H1 (cell line): ENCODE data around the gene GJB1. TPM values are rescaled to one million over a fixed set of nuclear protein-coding genes. Genes with fewer than 3 reads are reported as not detected.

Source experiments
- CTCF ChIA-PET: fragments of 300-600 bp; sonication (Branson Sonifier 250); formaldehyde crosslinking; loops from one replicate; lab custom pipeline; 2021; ENCODE audit not compliant: partially characterized antibody; lab: Charles Lee
- POLR2A ChIA-PET: fragments of 300-600 bp; sonication (Branson Sonifier 250); formaldehyde crosslinking; loops from one replicate; lab custom pipeline; 2021; ENCODE audit warnings: inconsistent platforms; ENCODE audit not compliant: partially characterized antibody; lab: Charles Lee
- DNase-seq, 2 experiments: peaks; one replicate each; pipeline versions ENCODE4 v3.0.0 to v3.0.0-alpha.2; 2010 to 2022; ENCODE audit warnings: low spot score in 2 of 2, low read depth in 1 of 2, mixed read lengths in 1 of 2
- FAIRE-seq: peaks from 2 replicates; lab custom pipeline; 2011; peaks lifted over from hg19 to GRCh38; lab: Jason Lieb, UNC
- H2AFZ ChIP-seq: 2 replicates; pipeline ENCODE4 v1.8.1; 2012; ENCODE audit warnings: low read length, inconsistent platforms
- H2AK5ac ChIP-seq: 2 replicates; pipeline ENCODE4 v1.6.1; 2013; ENCODE audit warnings: low read depth, low read length
- H2BK120ac ChIP-seq: replicated peaks from 2 replicates; pipeline ENCODE3; 2013; ENCODE audit warnings: low read depth, low read length, inconsistent platforms
- H2BK12ac ChIP-seq: 2 replicates; pipeline ENCODE4 v1.6.1; 2013; ENCODE audit warnings: low read depth, low read length
- H2BK15ac ChIP-seq: 2 replicates; pipeline ENCODE4 v1.6.1; 2013; ENCODE audit warnings: low read length
- H2BK20ac ChIP-seq: 2 replicates; pipeline ENCODE4 v1.6.1; 2013; ENCODE audit warnings: low read length
- H2BK5ac ChIP-seq: 2 replicates; pipeline ENCODE4 v1.6.1; 2013; ENCODE audit warnings: low read depth, low read length
- H3K14ac ChIP-seq: 2 replicates; pipeline ENCODE4 v1.6.1; 2013; ENCODE audit warnings: inconsistent platforms; ENCODE audit not compliant: insufficient read length
- H3K18ac ChIP-seq: 2 replicates; pipeline ENCODE4 v1.6.1; 2013; ENCODE audit warnings: low read length; ENCODE audit errors: extremely low read depth
- H3K23ac ChIP-seq: 2 replicates; pipeline ENCODE4 v1.6.1; 2013; ENCODE audit warnings: inconsistent platforms; ENCODE audit not compliant: insufficient read length
- H3K23me2 ChIP-seq: 2 replicates; pipeline ENCODE4 v1.6.1; 2013; ENCODE audit warnings: low read depth, low read length
- H3K27ac ChIP-seq: 2 replicates; pipeline ENCODE4 v1.6.1; 2011; ENCODE audit warnings: low read depth, low read length, inconsistent platforms
- H3K27me3 ChIP-seq, 4 experiments: replicated peaks in 1 of 4; 1 replicate in 1 of 4; 2 replicates in 3 of 4; pipeline versions ENCODE4 v1.6.1 to v1.8.1; 2011 to 2013; ENCODE audit warnings: low read length in 3 of 4, mild to moderate bottlenecking in 3 of 4, inconsistent platforms in 2 of 4, mixed read lengths in 2 of 4, moderate library complexity in 1 of 4; ENCODE audit not compliant: control insufficient read depth in 3 of 4, insufficient read depth in 3 of 4; ENCODE audit errors: extremely low read depth in 1 of 4
- H3K36me3 ChIP-seq, 4 experiments: 2 replicates each; pipeline versions ENCODE4 v1.6.1 to v1.8.1; 2011 to 2013; ENCODE audit warnings: mild to moderate bottlenecking in 4 of 4, low read length in 3 of 4, moderate library complexity in 2 of 4, control low read depth in 1 of 4, inconsistent platforms in 1 of 4; ENCODE audit not compliant: insufficient read depth in 4 of 4, control insufficient read depth in 2 of 4
- H3K4ac ChIP-seq: replicated peaks from 2 replicates; pipeline ENCODE3; 2013; ENCODE audit warnings: low read length, low read depth, mixed read lengths, inconsistent platforms; ENCODE audit not compliant: insufficient read length
- H3K4me1 ChIP-seq, 4 experiments: replicated peaks in 1 of 4; 1 replicate in 1 of 4; 2 replicates in 3 of 4; pipeline versions ENCODE4 v1.6.1 to v1.8.1; 2011 to 2013; ENCODE audit warnings: low read length in 3 of 4, inconsistent platforms in 2 of 4, mixed read lengths in 1 of 4; ENCODE audit not compliant: insufficient read depth in 4 of 4, control insufficient read depth in 3 of 4
- H3K4me2 ChIP-seq, 2 experiments: 2 replicates each; pipeline versions ENCODE4 v1.6.1 to v1.8.1; 2011 to 2013; ENCODE audit warnings: low read depth in 2 of 2, low read length in 2 of 2, control low read depth in 1 of 2, inconsistent platforms in 1 of 2, mild to moderate bottlenecking in 1 of 2; ENCODE audit not compliant: insufficient read depth in 1 of 2
- H3K4me3 ChIP-seq, 4 experiments: fragments of 200-600, 300-600 bp in 1 of 4; sonication (generic), shearing (Covaris generic), sonication (Bioruptor Twin) in 1 of 4; 2 replicates each; pipeline versions ENCODE4 v1.5.1 to v1.8.1; 2011 to 2016; ENCODE audit warnings: low read length in 4 of 4, low read depth in 3 of 4, control low read depth in 2 of 4, inconsistent platforms in 2 of 4, mild to moderate bottlenecking in 2 of 4, mixed read lengths in 1 of 4, moderate library complexity in 1 of 4; ENCODE audit not compliant: insufficient read depth in 2 of 4; ENCODE audit errors: extremely low read depth in 1 of 4
- H3K56ac ChIP-seq: replicated peaks from 2 replicates; pipeline ENCODE3; 2013; ENCODE audit warnings: low read depth, mild to moderate bottlenecking, mixed read lengths, low read length, inconsistent platforms; ENCODE audit not compliant: insufficient read length
- H3K79me1 ChIP-seq: 2 replicates; pipeline ENCODE4 v1.6.1; 2013; ENCODE audit warnings: low read depth, low read length, control low read depth
- H3K79me2 ChIP-seq, 2 experiments: 2 replicates each; pipeline versions ENCODE4 v1.6.1 to v1.8.1; 2012 to 2013; ENCODE audit warnings: low read length in 2 of 2, mild to moderate bottlenecking in 2 of 2, inconsistent platforms in 1 of 2; ENCODE audit not compliant: insufficient read depth in 2 of 2, control insufficient read depth in 1 of 2
- H3K9ac ChIP-seq, 4 experiments: replicated peaks in 1 of 4; 1 replicate in 1 of 4; 2 replicates in 3 of 4; pipeline versions ENCODE4 v1.6.1 to v1.8.1; 2011 to 2013; ENCODE audit warnings: low read depth in 3 of 4, low read length in 3 of 4, control low read depth in 2 of 4, mild to moderate bottlenecking in 2 of 4, moderate library complexity in 2 of 4, inconsistent platforms in 1 of 4; ENCODE audit errors: extremely low read depth in 1 of 4
- H3K9me3 ChIP-seq, 2 experiments: 2 replicates each; pipeline versions ENCODE4 v1.6.1 to v1.8.1; 2012 to 2013; ENCODE audit warnings: mild to moderate bottlenecking in 2 of 2, moderate library complexity in 2 of 2, control low read depth in 1 of 2, inconsistent platforms in 1 of 2, low read depth in 1 of 2, low read length in 1 of 2, mixed read lengths in 1 of 2; ENCODE audit not compliant: insufficient read depth in 2 of 2
- H4K20me1 ChIP-seq, 2 experiments: replicated peaks in 1 of 2; 2 replicates each; pipeline versions ENCODE3 to v1.8.1; 2011 to 2013; ENCODE audit warnings: inconsistent platforms in 2 of 2, low read length in 2 of 2, mild to moderate bottlenecking in 1 of 2; ENCODE audit not compliant: insufficient read depth in 2 of 2, control insufficient read depth in 1 of 2
- H4K5ac ChIP-seq: 2 replicates; pipeline ENCODE4 v1.6.1; 2013; ENCODE audit warnings: low read length, low read depth, mixed read lengths, inconsistent platforms; ENCODE audit not compliant: insufficient read length
- H4K8ac ChIP-seq: 2 replicates; pipeline ENCODE4 v1.8.0; 2013; ENCODE audit warnings: mild to moderate bottlenecking, moderate library complexity, low read length, inconsistent platforms; ENCODE audit not compliant: insufficient read depth; ENCODE audit errors: extremely low read depth
- H4K91ac ChIP-seq: replicated peaks from 2 replicates; pipeline ENCODE3; 2013; ENCODE audit warnings: low read length, mixed read lengths, inconsistent platforms; ENCODE audit not compliant: insufficient read length
- ASH2L ChIP-seq: fragments of 200-600, 300-600 bp; sonication (generic); IDR thresholded peaks from one replicate; pipeline ENCODE4 v1.7.1; 2017; ENCODE audit warnings: low read length
- EGR1 ChIP-seq: IDR thresholded peaks from 2 replicates; pipeline ENCODE4 v1.6.1; 2011; ENCODE audit warnings: low read depth, low read length, borderline replicate concordance
- JUN ChIP-seq: IDR thresholded peaks from 2 replicates; pipeline ENCODE4 v1.6.1; 2011; ENCODE audit warnings: low read depth, mild to moderate bottlenecking, improper control_type of control experiment, low read length
- MAFK ChIP-seq: IDR thresholded peaks from 2 replicates; pipeline ENCODE4 v1.6.1; 2012; ENCODE audit warnings: low read depth, mild to moderate bottlenecking, improper control_type of control experiment, low read length
- POLR2AphosphoS5 ChIP-seq: IDR thresholded peaks from 2 replicates; pipeline ENCODE4 v1.6.1; 2011; ENCODE audit warnings: low read depth, low read length
- SIN3A ChIP-seq, 2 experiments: IDR thresholded peaks in 1 of 2; conservative IDR thresholded peaks in 1 of 2; 2 replicates each; pipeline ENCODE4 v1.6.1; 2011 to 2012; ENCODE audit warnings: low read length in 2 of 2, improper control_type of control experiment in 1 of 2, low read depth in 1 of 2, mild to moderate bottlenecking in 1 of 2
- SP4 ChIP-seq: IDR thresholded peaks from 2 replicates; pipeline ENCODE4 v1.6.1; 2012; ENCODE audit warnings: low read length, inconsistent platforms
- SUZ12 ChIP-seq: fragments of 200-600 bp; sonication (generic); IDR thresholded peaks from 2 replicates; pipeline ENCODE4 v1.6.1; 2012; ENCODE audit warnings: mild to moderate bottlenecking, inconsistent platforms, low read length, moderate library complexity, mixed read lengths
- TEAD4 ChIP-seq: IDR thresholded peaks from 2 replicates; pipeline ENCODE4 v1.6.1; 2012; ENCODE audit warnings: low read depth, low read length, inconsistent platforms, mixed read lengths
- WGBS, 2 experiments: shearing (Covaris generic) in 1 of 2; methylation state at CpG; one replicate each; pipeline versions ENCODE4 v1.1.6 to v1.1.7; 2013 to 2015; ENCODE audit warnings: low lambda C conversion rate in 2 of 2, mixed read lengths in 2 of 2, inconsistent platforms in 1 of 2, low coverage in 1 of 2, missing lambda C conversion rate in 1 of 2; ENCODE audit not compliant: insufficient replicate concordance in 2 of 2, insufficient coverage in 1 of 2, insufficient read length in 1 of 2; ENCODE audit errors: extremely low coverage in 1 of 2, missing lambda C conversion rate in 1 of 2; 5-methylcytosine and 5-hydroxymethylcytosine counted together
- polyA plus RNA-seq, 7 experiments: library from polyadenylated mRNA; depleted of rRNA in 3 of 7; stranded (reverse) in 5 of 7; unstranded in 2 of 7; fragments of >200 nt in 5 of 7; fragments of 200-250 nt in 2 of 7; gene quantifications; 1 replicate in 5 of 7; 2 replicates in 1 of 7; 4 replicates in 1 of 7; pipeline versions ENCODE4 v1.2.1 to v1.2.3, GENCODE V29; 2011 to 2013; ENCODE audit warnings: missing spikeins in 2 of 7, mixed read lengths in 2 of 7
- total RNA-seq: library from RNA; stranded (reverse); fragmentation: NEBNext Ultra II Directional; extraction: Animal tissue kit (Norgen Biotek cat#: 25700); gene quantifications from 2 replicates; pipeline ENCODE4 v1.2.1, GENCODE V29; 2021

Gene GJB1
- total and polyA plus RNA-seq, 2 of the 8 experiments (the other 6 are each of a cell fraction or from before 2014, with no cell fraction given), result 0.14 TPM; not detected in 1

GRCh38 chrX:71251466-71251973 is 28.5 kb downstream of the GJB1 start:
- H3K18ac ChIP-seq, result peak overlapping the region; percentile 32; the same call in 1 of the 2 replicates

More at GRCh38 chrX:71251466-71251973, 28.5 kb downstream of the GJB1 start:
- no peak overlapping the region for H3K56ac ChIP-seq
- no peak for TF ChIP-seq MAFK
- TF ChIP-seq POLR2AphosphoS5, result no peak
- no peak for TF ChIP-seq TEAD4
- no peak for TF ChIP-seq SUZ12
- no peak for TF ChIP-seq EGR1
- no peak for TF ChIP-seq SIN3A (conservative IDR thresholded peaks at IDR 0.05 in 1 of 2, IDR thresholded peaks at IDR 0.05 in 1 of 2; ENCODE audit: low read depth in 1 of 2, low read length in 2 of 2)
- no peak for TF ChIP-seq ASH2L
- no peak for TF ChIP-seq JUN
- TF ChIP-seq SP4, result no peak
- H4K20me1 ChIP-seq, result peaks cover 0 to 1% of the 10 kb centered on the region in 2 experiments
- peaks cover 9 to 46% (median 30%) of the 10 kb centered on the region in 4 experiments for H3K36me3 ChIP-seq
- H3K27ac ChIP-seq, result no peak overlapping the region
- H2BK12ac ChIP-seq, result no peak overlapping the region
- H3K4me2 ChIP-seq, result peak overlapping the region; percentile 69 to 89
- no peak overlapping the region for H3K23ac ChIP-seq
- no peak overlapping the region for H2BK5ac ChIP-seq
- peaks cover 0 to 5% (median 3%) of the 10 kb centered on the region in 4 experiments; a peak in 4 of 7 replicates for H3K4me1 ChIP-seq
- H4K8ac ChIP-seq, result no peak overlapping the region
- H3K9me3 ChIP-seq, result no peaks in the 10 kb centered on the region
- peaks cover 6% of the 10 kb centered on the region; the same call in 1 of the 2 replicates for H3K23me2 ChIP-seq
- H2AK5ac ChIP-seq, result no peak overlapping the region
- no peak overlapping the region for H2BK15ac ChIP-seq
- peaks cover 0 to 26% of the 10 kb centered on the region in 2 experiments; a peak in 2 of 4 replicates for H3K79me2 ChIP-seq
- no peak overlapping the region for H4K91ac ChIP-seq
- no peak for DNase-seq
- ChIA-PET POLR2A (interaction anchor here (0.9 to 4.6 kb wide), 6 partner anchors 12 to 133 kb away, joined by 3 to 20 read pairs (median 3); partner anchors contain the start of genes MED12 and NONO), CTCF (interaction anchor here (0.9 kb wide), 1 partner anchor 12 kb away, joined by 3 read pairs; no protein-coding TSS in a partner anchor)
- H4K5ac ChIP-seq, result no peak overlapping the region
- WGBS, 2 experiments, result 43% methylated on average over 3 of the region's 8 CpGs; no CpG with 5 or more reads in 1 of the 2 experiments
- H3K79me1 ChIP-seq, result no peaks in the 10 kb centered on the region; the same call in 1 of the 2 replicates
- no peaks in the 10 kb centered on the region for H3K27me3 ChIP-seq
- no peak overlapping the region for H2AFZ ChIP-seq
- no peak overlapping the region for H3K14ac ChIP-seq
- H3K4me3 ChIP-seq, result peak overlapping the region in 3 of 4 experiments; percentile 42 to 99 (median 49); a peak in 5 of 8 replicates
- H2BK20ac ChIP-seq, result no peak overlapping the region
- no peak overlapping the region for H3K4ac ChIP-seq
- H3K9ac ChIP-seq, result no peak overlapping the region
- no peak for FAIRE-seq
- no peak overlapping the region for H2BK120ac ChIP-seq
